Mesothelial cell of epicardium (in vitro differentiated cells): ENCODE measurements around the gene ACTL7A. TPM values are rescaled to one million over a fixed set of nuclear protein-coding genes. Genes with fewer than 3 reads are reported as not detected.

ENCODE experiments used
- DNase-seq, 2 experiments: peaks; one replicate each; pipeline ENCODE4 v3.0.0; 2021; ENCODE audit warnings: low spot score in 2 of 2; ENCODE audit not compliant: unreplicated experiment in 2 of 2
- H3K27ac Mint-ChIP-seq: 2 replicates; pipeline ENCODE4 v1.8.0; 2021; ENCODE audit warnings: mixed read lengths
- H3K27me3 Mint-ChIP-seq: 2 replicates; pipeline ENCODE4 v1.8.0; 2021; ENCODE audit warnings: low read depth, mixed read lengths
- H3K36me3 Mint-ChIP-seq: 2 replicates; pipeline ENCODE4 v1.8.0; 2021; ENCODE audit warnings: mixed read lengths
- H3K4me1 Mint-ChIP-seq: 2 replicates; pipeline ENCODE4 v1.8.0; 2021; ENCODE audit warnings: mixed read lengths
- H3K4me3 Mint-ChIP-seq: 2 replicates; pipeline ENCODE4 v1.8.0; 2021; ENCODE audit warnings: mild to moderate bottlenecking, moderate library complexity, mixed read lengths
- H3K9me3 Mint-ChIP-seq: 2 replicates; pipeline ENCODE4 v1.8.0; 2021; ENCODE audit warnings: mixed read lengths
- total RNA-seq: library from RNA; stranded (reverse); gene quantifications from 3 replicates; pipeline ENCODE4 v1.2.1, GENCODE V29; 2021
- TF ChIP-seq, protein P1 (sequence below): fragments of 200-600 bp; sonication (generic); IDR thresholded peaks from one replicate; pipeline ENCODE4 v1.5.0; 2021; ENCODE audit warnings: antibody characterized with exemption; ENCODE audit not compliant: unreplicated experiment

ACTL7A gene, protein sequence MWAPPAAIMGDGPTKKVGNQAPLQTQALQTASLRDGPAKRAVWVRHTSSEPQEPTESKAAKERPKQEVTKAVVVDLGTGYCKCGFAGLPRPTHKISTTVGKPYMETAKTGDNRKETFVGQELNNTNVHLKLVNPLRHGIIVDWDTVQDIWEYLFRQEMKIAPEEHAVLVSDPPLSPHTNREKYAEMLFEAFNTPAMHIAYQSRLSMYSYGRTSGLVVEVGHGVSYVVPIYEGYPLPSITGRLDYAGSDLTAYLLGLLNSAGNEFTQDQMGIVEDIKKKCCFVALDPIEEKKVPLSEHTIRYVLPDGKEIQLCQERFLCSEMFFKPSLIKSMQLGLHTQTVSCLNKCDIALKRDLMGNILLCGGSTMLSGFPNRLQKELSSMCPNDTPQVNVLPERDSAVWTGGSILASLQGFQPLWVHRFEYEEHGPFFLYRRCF
- not detected in 3 replicates for total RNA-seq

DNA sequence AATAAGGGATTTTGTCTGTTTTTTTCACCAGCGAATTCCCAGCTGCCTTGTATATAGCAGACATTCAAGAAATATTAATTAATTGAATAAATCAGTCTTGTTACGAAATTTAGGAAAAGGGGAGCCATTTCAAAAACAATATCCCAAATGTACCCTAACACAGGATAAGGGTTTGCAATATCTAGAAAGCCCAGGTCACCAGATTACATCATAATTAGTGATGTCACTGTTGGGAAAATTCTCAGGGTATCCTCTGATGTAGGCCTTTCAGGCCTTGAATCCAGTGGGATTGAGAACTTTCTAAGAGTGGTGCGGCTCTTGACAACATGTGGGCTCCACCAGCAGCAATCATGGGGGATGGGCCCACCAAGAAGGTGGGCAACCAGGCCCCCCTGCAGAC lies at the start of gene ACTL7A:
TSS of gene ACTL7A (plus strand) at position 270 of the 400 bp plus-strand sequence. CDS start at position 327, 57 bp downstream.
- H3K4me3 Mint-ChIP-seq: no peak within 1 kb of the TSS
- no peaks in the 10 kb centered on the region for H3K27me3 Mint-ChIP-seq
- H3K36me3 Mint-ChIP-seq: peaks cover 2% of the 10 kb centered on the region
- TF ChIP-seq, protein P1, sequence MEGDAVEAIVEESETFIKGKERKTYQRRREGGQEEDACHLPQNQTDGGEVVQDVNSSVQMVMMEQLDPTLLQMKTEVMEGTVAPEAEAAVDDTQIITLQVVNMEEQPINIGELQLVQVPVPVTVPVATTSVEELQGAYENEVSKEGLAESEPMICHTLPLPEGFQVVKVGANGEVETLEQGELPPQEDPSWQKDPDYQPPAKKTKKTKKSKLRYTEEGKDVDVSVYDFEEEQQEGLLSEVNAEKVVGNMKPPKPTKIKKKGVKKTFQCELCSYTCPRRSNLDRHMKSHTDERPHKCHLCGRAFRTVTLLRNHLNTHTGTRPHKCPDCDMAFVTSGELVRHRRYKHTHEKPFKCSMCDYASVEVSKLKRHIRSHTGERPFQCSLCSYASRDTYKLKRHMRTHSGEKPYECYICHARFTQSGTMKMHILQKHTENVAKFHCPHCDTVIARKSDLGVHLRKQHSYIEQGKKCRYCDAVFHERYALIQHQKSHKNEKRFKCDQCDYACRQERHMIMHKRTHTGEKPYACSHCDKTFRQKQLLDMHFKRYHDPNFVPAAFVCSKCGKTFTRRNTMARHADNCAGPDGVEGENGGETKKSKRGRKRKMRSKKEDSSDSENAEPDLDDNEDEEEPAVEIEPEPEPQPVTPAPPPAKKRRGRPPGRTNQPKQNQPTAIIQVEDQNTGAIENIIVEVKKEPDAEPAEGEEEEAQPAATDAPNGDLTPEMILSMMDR: no peak
- DNase-seq: no peak
- H3K4me1 Mint-ChIP-seq: no peaks in the 10 kb centered on the region
- no peaks in the 10 kb centered on the region for H3K9me3 Mint-ChIP-seq
- H3K27ac Mint-ChIP-seq: no peak within 1 kb of the TSS

DNA sequence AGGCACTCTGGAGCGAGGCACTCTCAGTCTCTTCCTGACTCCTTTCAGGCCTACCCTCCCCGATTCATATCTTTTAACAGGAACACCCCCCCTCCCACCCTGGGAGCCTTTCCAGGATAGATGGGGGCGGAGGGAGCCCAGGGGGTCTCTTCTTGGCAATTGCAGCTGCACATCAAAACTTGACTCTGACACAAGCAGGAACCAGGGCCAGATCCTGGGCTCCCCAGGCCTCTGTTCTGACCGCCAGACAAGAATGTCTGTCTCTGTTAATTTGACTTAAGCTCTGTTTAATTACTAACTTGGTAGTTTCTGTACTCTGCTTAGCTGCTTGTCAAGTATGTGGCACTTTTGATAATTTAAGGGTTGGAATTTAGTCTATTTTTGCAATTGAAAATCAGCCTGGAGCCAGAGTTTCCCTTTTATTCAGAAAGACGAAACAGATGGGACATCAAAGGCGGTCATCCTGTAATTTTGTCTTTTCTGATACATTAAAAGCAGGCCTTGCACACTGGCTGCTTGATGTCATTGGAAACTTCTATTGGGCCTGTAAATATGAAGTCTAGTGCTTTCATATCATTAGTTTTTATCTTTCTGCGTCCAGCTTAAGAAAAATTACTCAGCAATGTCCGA lies 49.6 kb upstream of the ACTL7A start:
- no peak for DNase-seq
- peaks cover 31% of the 10 kb centered on the region for H3K4me1 Mint-ChIP-seq
- no peaks in the 10 kb centered on the region for H3K36me3 Mint-ChIP-seq
- TF ChIP-seq, protein P1: no peak
- no peaks in the 10 kb centered on the region for H3K27me3 Mint-ChIP-seq
- H3K4me3 Mint-ChIP-seq: no peak overlapping the region
- no peaks in the 10 kb centered on the region for H3K9me3 Mint-ChIP-seq
- peak overlapping the region; percentile 74 for H3K27ac Mint-ChIP-seq

DNA sequence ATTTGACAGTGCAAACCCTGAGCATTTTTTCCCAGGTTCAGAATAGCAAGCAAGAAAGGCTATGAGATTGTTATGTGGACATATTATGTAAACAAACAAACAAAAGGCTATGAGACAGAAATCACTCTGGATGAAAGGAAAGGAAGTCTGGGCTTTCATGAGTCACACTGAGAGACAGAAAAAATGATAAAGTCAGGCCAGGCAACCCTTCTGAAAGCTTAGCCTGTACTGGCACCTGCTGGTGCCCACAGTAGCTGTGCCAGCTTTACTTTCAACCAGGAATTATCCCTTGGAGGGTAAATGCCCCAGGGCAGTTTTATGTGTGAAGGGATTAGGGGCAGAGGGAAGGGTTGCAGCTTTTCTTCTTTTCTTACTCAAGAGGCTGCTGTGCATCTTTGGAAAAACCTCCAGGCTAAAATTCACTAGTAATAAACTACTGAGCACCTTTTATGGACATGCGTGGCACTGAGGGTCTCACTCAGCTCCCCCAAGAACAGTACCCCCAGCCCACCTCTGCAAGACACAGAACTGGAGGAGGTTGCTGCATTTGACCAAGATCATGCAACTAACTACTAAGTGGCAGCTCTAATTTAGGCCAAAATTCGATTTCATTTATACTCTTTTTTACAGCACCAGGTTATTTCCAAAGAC lies 48.0 kb upstream of the ACTL7A start:
- no peak for DNase-seq
- TF ChIP-seq, protein P1: no peak
- H3K27ac Mint-ChIP-seq: no peak overlapping the region
- peaks cover 26% of the 10 kb centered on the region for H3K4me1 Mint-ChIP-seq
- H3K27me3 Mint-ChIP-seq: no peaks in the 10 kb centered on the region
- no peaks in the 10 kb centered on the region for H3K36me3 Mint-ChIP-seq
- no peak overlapping the region for H3K4me3 Mint-ChIP-seq
- peaks cover 3% of the 10 kb centered on the region for H3K9me3 Mint-ChIP-seq

DNA sequence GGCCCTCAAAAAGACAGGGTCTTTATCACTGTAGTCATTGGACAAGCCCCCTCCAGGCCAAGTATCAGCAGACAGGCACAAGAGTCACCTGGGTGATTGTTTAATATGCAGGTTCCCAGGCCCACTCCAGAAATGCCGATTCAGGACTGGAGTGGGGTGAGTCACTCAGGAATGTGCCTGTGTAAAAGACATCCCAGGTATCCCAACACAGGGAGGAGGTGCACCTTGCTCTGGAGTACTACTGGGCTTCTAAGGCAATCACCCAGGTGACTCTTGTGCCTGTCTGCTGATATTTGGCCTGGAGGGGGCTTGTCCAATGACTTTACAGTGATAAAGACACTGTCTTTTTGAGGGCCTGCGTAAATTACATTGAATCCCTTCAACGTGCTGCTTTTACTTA lies 46.9 kb upstream of the ACTL7A start:
- H3K9me3 Mint-ChIP-seq: peaks cover 6% of the 10 kb centered on the region
- peaks cover 19% of the 10 kb centered on the region for H3K4me1 Mint-ChIP-seq
- TF ChIP-seq, protein P1: no peak
- H3K27me3 Mint-ChIP-seq: no peaks in the 10 kb centered on the region
- DNase-seq: no peak
- H3K4me3 Mint-ChIP-seq: no peak overlapping the region
- no peaks in the 10 kb centered on the region for H3K36me3 Mint-ChIP-seq
- no peak overlapping the region for H3K27ac Mint-ChIP-seq

DNA sequence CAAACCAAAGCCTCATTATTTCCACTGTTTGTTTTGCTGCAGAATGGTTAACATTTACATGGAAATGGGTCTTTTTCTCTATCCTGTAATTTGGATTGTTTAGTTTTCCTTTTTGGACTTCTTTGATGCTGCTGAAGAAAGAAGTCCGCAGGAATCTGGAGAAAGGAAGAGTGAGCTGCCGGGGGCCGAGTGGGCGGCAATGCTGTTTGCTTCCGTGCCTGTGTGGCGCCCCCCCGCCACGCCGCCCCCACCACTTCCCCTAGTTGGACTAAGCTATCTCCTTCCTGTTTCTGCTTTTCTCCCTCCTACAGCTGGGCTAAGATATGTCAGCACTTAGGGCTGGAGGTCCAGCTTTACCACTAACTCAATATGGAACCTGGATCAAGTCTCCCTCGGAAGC lies 46.0 kb upstream of the ACTL7A start:
- no peak for DNase-seq
- Mint-ChIP-seq H3K4me1 (peaks cover 19% of the 10 kb centered on the region), H3K9me3 (peaks cover 11% of the 10 kb centered on the region), H3K27me3 (no peaks in the 10 kb centered on the region), H3K36me3 (no peaks in the 10 kb centered on the region), H3K4me3 (no peak overlapping the region), H3K27ac (no peak overlapping the region)
- TF ChIP-seq, protein P1: no peak
